Smooth muscle cell (in vitro differentiated cells): ENCODE results near the gene USP6. TPM values are rescaled to one million over a fixed set of nuclear protein-coding genes. Genes with fewer than 3 reads are reported as not detected.

Experiments used
- DNase-seq: peaks from one replicate; lab custom pipeline; 2025; ENCODE audit not compliant: unreplicated experiment; lab: John Stamatoyannopoulos, UW
- H2AFZ ChIP-seq: fragments of 200-600 bp; sonication (generic); 2 replicates; pipeline ENCODE4 v1.6.0; 2016; ENCODE audit warnings: antibody characterized with exemption, low read depth, mild to moderate bottlenecking
- H3F3A ChIP-seq: fragments of 200-600 bp; sonication (generic); 2 replicates; pipeline ENCODE4 v1.6.0; 2017; ENCODE audit warnings: antibody characterized with exemption, low read depth
- H3K27ac ChIP-seq: fragments of 200-600 bp; sonication (generic); 2 replicates; pipeline ENCODE4 v1.5.1; 2016; ENCODE audit warnings: low read depth, mild to moderate bottlenecking
- H3K27me3 ChIP-seq: fragments of 200-600 bp; sonication (generic); 2 replicates; pipeline ENCODE4 v1.6.1; 2016; ENCODE audit warnings: low read depth, mild to moderate bottlenecking
- H3K36me3 ChIP-seq: fragments of 200-600 bp; sonication (generic); 2 replicates; pipeline ENCODE4 v1.5.1; 2016; ENCODE audit warnings: low read depth
- H3K4me1 ChIP-seq: fragments of 200-600 bp; sonication (generic); 2 replicates; pipeline ENCODE4 v1.5.1; 2016; ENCODE audit warnings: low read depth
- H3K4me2 ChIP-seq: fragments of 200-600 bp; sonication (generic); 2 replicates; pipeline ENCODE4 v1.6.0; 2016; ENCODE audit warnings: mild to moderate bottlenecking
- H3K4me3 ChIP-seq: fragments of 200-600 bp; sonication (generic); 2 replicates; pipeline ENCODE4 v1.5.1; 2016; ENCODE audit warnings: mild to moderate bottlenecking
- H3K79me2 ChIP-seq: fragments of 200-600 bp; sonication (generic); 2 replicates; pipeline ENCODE4 v1.6.0; 2016; ENCODE audit warnings: low read depth, mild to moderate bottlenecking
- H3K9ac ChIP-seq: fragments of 200-600 bp; sonication (generic); 2 replicates; pipeline ENCODE4 v1.6.0; 2016; ENCODE audit warnings: low read depth
- H3K9me3 ChIP-seq: fragments of 200-600 bp; sonication (generic); replicated peaks from 2 replicates; pipeline ENCODE4 v1.5.1; 2016; ENCODE audit warnings: low read depth
- H4K20me1 ChIP-seq: fragments of 200-600 bp; sonication (generic); 2 replicates; pipeline ENCODE4 v1.6.0; 2016; ENCODE audit warnings: low read depth
- CTCF ChIP-seq: fragments of 200-600 bp; sonication (generic); IDR thresholded peaks from 2 replicates; pipeline ENCODE4 v1.5.1; 2017; ENCODE audit warnings: borderline replicate concordance, mild to moderate bottlenecking, antibody characterized with exemption; ENCODE audit not compliant: insufficient read depth, poor library complexity, severe bottlenecking
- WGBS: methylation state at CpG from one replicate; pipeline ENCODE4 v1.1.7; 2016; ENCODE audit warnings: low lambda C conversion rate; 5-methylcytosine and 5-hydroxymethylcytosine counted together
- polyA plus RNA-seq: library from polyadenylated mRNA; unstranded; fragments of >200 nt; fragmentation: Nextera tagmentation; extraction: Ambion mirVana; gene quantifications from 2 replicates; pipeline ENCODE4 v1.2.1, GENCODE V29; 2016
- total RNA-seq: library from RNA; depleted of rRNA; stranded (reverse); fragments of >200 nt; gene quantifications from 2 replicates; pipeline ENCODE4 v1.2.3, GENCODE V29; 2014

The USP6 gene
- total and polyA plus RNA-seq, 2 experiments from 2014 or later = 0.09 TPM; not detected in 1

GRCh38 chr17:5181509-5182305 lies 65.9 kb downstream of the USP6 start:
- H3K79me2 ChIP-seq = no peaks in the 10 kb centered on the region
- H3K9me3 ChIP-seq = peaks cover 67% of the 10 kb centered on the region
- peaks cover 10% of the 10 kb centered on the region for H3F3A ChIP-seq
- peaks cover 34% of the 10 kb centered on the region for H3K36me3 ChIP-seq
- H3K4me2 ChIP-seq = no peak overlapping the region
- H3K9ac ChIP-seq = no peak overlapping the region
- no peak for DNase-seq
- no peak overlapping the region for H2AFZ ChIP-seq
- H4K20me1 ChIP-seq = no peaks in the 10 kb centered on the region
- TF ChIP-seq CTCF = no peak
- 97% methylated on average over 10 of the region's 10 CpGs for WGBS
- no peaks in the 10 kb centered on the region for H3K27me3 ChIP-seq
- no peaks in the 10 kb centered on the region for H3K4me1 ChIP-seq
- H3K4me3 ChIP-seq = no peak overlapping the region
- no peak overlapping the region for H3K27ac ChIP-seq

- Histone ChIP-seq H3K4me2 (no peak overlapping the region), H3K4me1 (no peaks in the 10 kb centered on the region), H3F3A (peaks cover 10% of the 10 kb centered on the region), H3K9me3 (peaks cover 64% of the 10 kb centered on the region), H4K20me1 (no peaks in the 10 kb centered on the region), H3K9ac (no peak overlapping the region), H3K36me3 (peaks cover 35% of the 10 kb centered on the region), H2AFZ (no peak overlapping the region), H3K27me3 (no peaks in the 10 kb centered on the region), H3K27ac (no peak overlapping the region), H3K79me2 (no peaks in the 10 kb centered on the region), H3K4me3 (no peak overlapping the region)
- no peak for DNase-seq
- 98% methylated on average over 6 of the region's 6 CpGs for WGBS
- TF ChIP-seq CTCF = no peak
Observed at GRCh38 chr17:5182597-5183409, 67.0 kb downstream of the USP6 start.

GRCh38 chr17:5183410-5183793 lies 67.6 kb downstream of the USP6 start:
- no peak for TF ChIP-seq CTCF

More at GRCh38 chr17:5183410-5183793, 67.6 kb downstream of the USP6 start:
- Histone ChIP-seq H3K9me3 (peaks cover 61% of the 10 kb centered on the region), H3K36me3 (peaks cover 33% of the 10 kb centered on the region), H3K4me1 (no peaks in the 10 kb centered on the region), H3F3A (peaks cover 10% of the 10 kb centered on the region), H3K4me3 (no peak overlapping the region), H3K4me2 (no peak overlapping the region), H3K79me2 (no peaks in the 10 kb centered on the region), H3K9ac (no peak overlapping the region), H3K27me3 (no peaks in the 10 kb centered on the region), H3K27ac (no peak overlapping the region), H2AFZ (no peak overlapping the region), H4K20me1 (no peaks in the 10 kb centered on the region)
- DNase-seq = no peak
